Measurements from ENCODE around the gene RTN4IP1. TPM values are rescaled to one million over a fixed set of nuclear protein-coding genes. Genes with fewer than 3 reads are reported as not detected.

The RTN4IP1 gene
- total RNA-seq, 4 donors from 2014 or later, result 3.3 to 7.1 (median 6.8) TPM

DNA sequence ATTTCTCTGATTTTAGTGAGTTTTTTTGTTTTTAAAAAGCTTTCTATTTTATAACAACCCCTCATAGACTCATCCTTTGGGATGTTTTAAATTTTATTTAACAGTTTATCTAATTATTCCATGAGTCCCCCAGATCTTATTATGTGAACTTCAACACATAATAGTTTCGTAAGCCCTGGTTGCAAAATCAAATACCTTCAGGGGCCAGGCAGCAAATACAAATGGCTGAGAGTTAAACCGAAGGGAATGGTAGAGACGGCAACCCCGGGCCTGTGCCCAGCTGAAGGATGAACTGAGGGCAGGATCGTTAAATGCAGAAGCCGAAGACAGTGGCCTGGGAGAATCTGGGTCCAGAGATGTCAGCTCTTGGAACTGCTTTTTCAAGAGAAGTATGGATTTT is 88.4 kb downstream of the RTN4IP1 start:
- Histone ChIP-seq H3K4me1 (peaks cover 0 to 7% (median 0%) of the 10 kb centered on the region in 4 donors), H3K27me3 (no peaks in the 10 kb centered on the region), H3K9me3 (no peaks in the 10 kb centered on the region), H3K36me3 (no peaks in the 10 kb centered on the region), H3K27ac (no peak overlapping the region), H3K4me3 (no peak overlapping the region)
- no peak for TF ChIP-seq EP300 (IDR thresholded peaks at IDR 0.05)
- TF ChIP-seq, protein P1, sequence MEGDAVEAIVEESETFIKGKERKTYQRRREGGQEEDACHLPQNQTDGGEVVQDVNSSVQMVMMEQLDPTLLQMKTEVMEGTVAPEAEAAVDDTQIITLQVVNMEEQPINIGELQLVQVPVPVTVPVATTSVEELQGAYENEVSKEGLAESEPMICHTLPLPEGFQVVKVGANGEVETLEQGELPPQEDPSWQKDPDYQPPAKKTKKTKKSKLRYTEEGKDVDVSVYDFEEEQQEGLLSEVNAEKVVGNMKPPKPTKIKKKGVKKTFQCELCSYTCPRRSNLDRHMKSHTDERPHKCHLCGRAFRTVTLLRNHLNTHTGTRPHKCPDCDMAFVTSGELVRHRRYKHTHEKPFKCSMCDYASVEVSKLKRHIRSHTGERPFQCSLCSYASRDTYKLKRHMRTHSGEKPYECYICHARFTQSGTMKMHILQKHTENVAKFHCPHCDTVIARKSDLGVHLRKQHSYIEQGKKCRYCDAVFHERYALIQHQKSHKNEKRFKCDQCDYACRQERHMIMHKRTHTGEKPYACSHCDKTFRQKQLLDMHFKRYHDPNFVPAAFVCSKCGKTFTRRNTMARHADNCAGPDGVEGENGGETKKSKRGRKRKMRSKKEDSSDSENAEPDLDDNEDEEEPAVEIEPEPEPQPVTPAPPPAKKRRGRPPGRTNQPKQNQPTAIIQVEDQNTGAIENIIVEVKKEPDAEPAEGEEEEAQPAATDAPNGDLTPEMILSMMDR (IDR thresholded peaks at IDR 0.05), result no peak
- no peak for TF ChIP-seq POLR2A (IDR thresholded peaks at IDR 0.05)
- DNase-seq (ENCODE audit: low spot score in 2 of 2), result no peak
- 86 to 87% methylated on average over 6 of the region's 6 CpGs for WGBS, 2 donors

DNA sequence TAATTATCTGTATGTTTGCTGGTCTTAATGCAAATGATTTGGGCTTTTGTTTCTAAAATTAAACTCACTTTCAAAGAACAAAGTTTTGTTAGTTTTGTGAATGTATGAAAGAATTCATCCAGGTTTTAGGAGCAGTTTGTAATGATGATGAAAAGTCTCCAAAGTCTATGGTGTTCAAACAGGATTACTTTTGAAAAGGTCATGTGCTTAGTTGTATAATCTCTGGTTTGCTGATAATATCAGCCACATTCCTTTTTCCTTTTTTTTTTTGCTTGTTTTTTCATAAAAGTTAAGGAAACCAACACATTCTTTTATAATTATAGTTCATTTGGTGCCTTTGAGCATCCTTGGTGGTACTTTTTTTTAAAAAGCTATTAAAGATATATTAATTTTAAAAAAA is 88.9 kb downstream of the RTN4IP1 start:
- Histone ChIP-seq H3K36me3 (no peaks in the 10 kb centered on the region), H3K27me3 (no peaks in the 10 kb centered on the region), H3K4me3 (no peak overlapping the region), H3K4me1 (peaks cover 0 to 6% (median 0%) of the 10 kb centered on the region in 4 donors), H3K27ac (no peak overlapping the region), H3K9me3 (no peaks in the 10 kb centered on the region)
- DNase-seq (ENCODE audit: low spot score in 2 of 2), result no peak
- TF ChIP-seq EP300 (IDR thresholded peaks at IDR 0.05) (no peak), POLR2A (IDR thresholded peaks at IDR 0.05) (no peak)
- TF ChIP-seq, protein P1 (IDR thresholded peaks at IDR 0.05), result no peak

DNA sequence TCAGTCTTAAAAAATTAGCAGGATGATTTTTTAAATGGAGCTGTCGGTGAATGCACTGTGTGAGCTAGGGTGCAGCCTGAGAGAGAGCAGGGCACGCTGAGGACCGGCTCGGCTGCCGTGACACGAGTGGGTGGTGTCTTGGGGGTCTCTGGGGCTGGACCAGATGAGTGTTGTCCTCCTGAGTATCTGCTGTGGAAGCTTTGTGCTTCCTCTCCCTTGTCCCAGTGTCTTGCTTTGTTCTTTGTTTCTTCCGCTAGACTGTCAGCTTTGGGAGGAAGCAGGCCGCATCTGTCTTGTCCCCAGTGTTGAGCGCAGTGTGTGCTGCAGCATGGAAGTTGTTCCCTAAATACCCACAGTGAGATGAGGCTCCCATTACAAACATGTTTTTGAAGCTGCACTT is 89.4 kb downstream of the RTN4IP1 start:
- Histone ChIP-seq H3K4me3 (no peak overlapping the region), H3K4me1 (peaks cover 0 to 6% (median 0%) of the 10 kb centered on the region in 4 donors), H3K27me3 (no peaks in the 10 kb centered on the region), H3K36me3 (no peaks in the 10 kb centered on the region), H3K27ac (no peak overlapping the region), H3K9me3 (no peaks in the 10 kb centered on the region)
- DNase-seq (ENCODE audit: low spot score in 2 of 2), result no peak
- 56 to 67% methylated on average over 9 of the region's 9 CpGs for WGBS, 2 donors
- TF ChIP-seq EP300 (IDR thresholded peaks at IDR 0.05) (no peak), POLR2A (IDR thresholded peaks at IDR 0.05) (no peak)
- TF ChIP-seq, protein P1 (IDR thresholded peaks at IDR 0.05), result no peak

DNA sequence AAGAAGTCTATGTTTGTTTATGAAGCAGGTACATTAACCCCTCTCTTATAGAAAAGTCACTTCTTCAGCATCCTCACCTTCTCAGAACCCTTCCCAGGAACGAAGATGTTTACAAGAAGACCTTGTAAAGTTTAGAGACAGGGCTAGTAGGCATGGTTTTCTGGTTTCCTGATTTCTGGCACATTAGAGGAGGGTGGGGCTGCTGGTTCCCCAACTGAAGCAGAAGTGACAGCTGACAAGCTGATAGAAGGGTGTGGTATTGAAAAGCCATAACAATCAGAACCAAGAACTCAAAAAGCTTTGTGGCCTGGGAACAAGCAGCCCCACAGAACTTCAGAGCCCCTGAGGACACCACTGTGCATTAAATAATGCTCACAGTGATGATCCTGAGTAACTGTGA is 91.2 kb downstream of the RTN4IP1 start:
- Histone ChIP-seq H3K4me3 (no peak overlapping the region), H3K4me1 (peaks cover 0 to 6% (median 0%) of the 10 kb centered on the region in 4 donors), H3K27me3 (no peaks in the 10 kb centered on the region), H3K27ac (no peak overlapping the region), H3K9me3 (no peaks in the 10 kb centered on the region), H3K36me3 (peaks cover 0 to 7% (median 0%) of the 10 kb centered on the region in 3 donors)
- no peak for DNase-seq (ENCODE audit: low spot score in 2 of 2)
- TF ChIP-seq POLR2A (IDR thresholded peaks at IDR 0.05), result no peak
- TF ChIP-seq, protein P1 (IDR thresholded peaks at IDR 0.05), result no peak
- no peak for TF ChIP-seq EP300 (IDR thresholded peaks at IDR 0.05)
- WGBS, 2 donors, result 67 to 71% methylated on average over 1 of the region's 1 CpG

DNA sequence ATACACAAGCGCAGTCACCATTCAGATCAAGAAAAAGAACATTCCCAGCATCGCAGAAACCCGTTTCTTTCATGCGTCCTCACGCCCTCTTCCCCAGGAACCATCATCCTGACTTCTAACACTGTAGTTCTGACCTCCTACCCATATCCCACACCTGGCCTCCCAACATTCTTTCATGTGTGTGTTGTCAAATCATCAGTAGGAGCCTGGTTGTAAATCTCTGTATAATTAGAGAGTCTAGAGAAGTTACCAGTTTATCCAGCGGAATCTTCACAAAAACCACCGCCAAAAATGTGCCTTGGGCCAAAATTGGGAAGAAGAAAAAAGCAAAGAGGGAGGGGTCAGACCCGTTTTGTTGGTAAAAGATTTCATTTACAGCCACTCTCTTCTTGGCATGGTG is 91.6 kb downstream of the RTN4IP1 start:
- Histone ChIP-seq H3K36me3 (peaks cover 0 to 12% (median 4%) of the 10 kb centered on the region in 3 donors), H3K27ac (no peak overlapping the region), H3K4me1 (peaks cover 0 to 6% (median 0%) of the 10 kb centered on the region in 4 donors), H3K27me3 (no peaks in the 10 kb centered on the region), H3K9me3 (no peaks in the 10 kb centered on the region), H3K4me3 (no peak overlapping the region)
- no peak for TF ChIP-seq POLR2A (IDR thresholded peaks at IDR 0.05)
- TF ChIP-seq, protein P1 (IDR thresholded peaks at IDR 0.05), result no peak
- TF ChIP-seq EP300 (IDR thresholded peaks at IDR 0.05), result no peak
- 78 to 79% methylated on average over 8 of the region's 8 CpGs for WGBS, 2 donors
- no peak for DNase-seq (ENCODE audit: low spot score in 2 of 2)
